Left ventricle myocardium inferior (tissue), 1 donor: Measurements from ENCODE around the gene SAP30BP. TPM values are rescaled to one million over a fixed set of nuclear protein-coding genes. Genes with fewer than 3 reads are reported as not detected.

Experiments
- DNase-seq: peaks from one replicate; pipeline ENCODE4 v3.0.0-alpha.2; 2020
- H3K27ac ChIP-seq: fragments of 200-600 bp; replicated peaks from 2 replicates; pipeline ENCODE4 v1.8.0; 2021
- H3K27me3 ChIP-seq: fragments of 200-600 bp; 2 replicates; pipeline ENCODE4 v1.8.0; 2021; ENCODE audit warnings: low read depth
- H3K36me3 ChIP-seq: fragments of 200-600 bp; 2 replicates; pipeline ENCODE4 v1.8.0; 2021
- H3K4me1 ChIP-seq: fragments of 200-600 bp; 2 replicates; pipeline ENCODE4 v1.8.0; 2021
- H3K4me3 ChIP-seq: fragments of 200-600 bp; 2 replicates; pipeline ENCODE4 v1.8.0; 2021; ENCODE audit warnings: mild to moderate bottlenecking, moderate library complexity
- H3K9me3 ChIP-seq: fragments of 200-600 bp; replicated peaks from 2 replicates; pipeline ENCODE4 v1.8.0; 2021
- CTCF ChIP-seq: fragments of 200-600 bp; IDR thresholded peaks from 2 replicates; pipeline ENCODE4 v1.8.0; 2021; ENCODE audit warnings: antibody characterized with exemption, mild to moderate bottlenecking, borderline replicate concordance
- intact Hi-C: fragments of 100-400 bp; cut with micrococcal nuclease; formaldehyde crosslinking; loops from one replicate; pipeline ENCODE4 v1.11.0; 2022
- total RNA-seq: library from RNA; stranded (reverse); fragmentation: NEBNext Ultra II Directional; extraction: Animal tissue kit (Norgen Biotek cat#: 25700); gene quantifications from one replicate; pipeline ENCODE4 v1.2.1, GENCODE V29; 2021
- donor health status: DM: no; HTN: yes; CAD: no; lungs with severe emphysema.

Gene SAP30BP
- total RNA-seq, 1 donor from 2014 or later = 47.2 TPM

GRCh38 chr17:75730065-75730464, 62.9 kb downstream of the SAP30BP start:
- peaks cover 7% of the 10 kb centered on the region for H3K36me3 ChIP-seq
- H3K4me3 ChIP-seq = no peak overlapping the region
- H3K4me1 ChIP-seq = no peaks in the 10 kb centered on the region
- H3K27ac ChIP-seq = no peak overlapping the region
- H3K27me3 ChIP-seq = no peaks in the 10 kb centered on the region
- no peak for DNase-seq
- intact Hi-C loops = no loop called here
- TF ChIP-seq CTCF = no peak
- no peaks in the 10 kb centered on the region for H3K9me3 ChIP-seq

- Histone ChIP-seq H3K27ac (no peak overlapping the region), H3K9me3 (no peaks in the 10 kb centered on the region), H3K27me3 (no peaks in the 10 kb centered on the region), H3K36me3 (peaks cover 3% of the 10 kb centered on the region), H3K4me1 (no peaks in the 10 kb centered on the region), H3K4me3 (no peak overlapping the region)
- DNase-seq = no peak
- intact Hi-C loops = no loop called here
- no peak for TF ChIP-seq CTCF
Observed at GRCh38 chr17:75731086-75731715, 64.1 kb downstream of the SAP30BP start.

- H3K4me1 ChIP-seq = no peaks in the 10 kb centered on the region
- H3K27me3 ChIP-seq = no peaks in the 10 kb centered on the region
- H3K4me3 ChIP-seq = no peak overlapping the region
- no peaks in the 10 kb centered on the region for H3K9me3 ChIP-seq
- no peak overlapping the region for H3K27ac ChIP-seq
- intact Hi-C loops = no loop called here
- DNase-seq = no peak
- peaks cover 4% of the 10 kb centered on the region for H3K36me3 ChIP-seq
- no peak for TF ChIP-seq CTCF
Observed at GRCh38 chr17:75731716-75732498, 64.8 kb downstream of the SAP30BP start.

GRCh38 chr17:75733471-75733870, 66.3 kb downstream of the SAP30BP start:
- no peaks in the 10 kb centered on the region for H3K4me1 ChIP-seq
- intact Hi-C loops = no loop called here
- no peaks in the 10 kb centered on the region for H3K9me3 ChIP-seq
- H3K36me3 ChIP-seq = peaks cover 4% of the 10 kb centered on the region
- TF ChIP-seq CTCF = no peak
- DNase-seq = no peak
- H3K27ac ChIP-seq = no peak overlapping the region
- H3K27me3 ChIP-seq = no peaks in the 10 kb centered on the region
- H3K4me3 ChIP-seq = no peak overlapping the region

- TF ChIP-seq CTCF = no peak
- intact Hi-C loops = no loop called here
- H3K4me3 ChIP-seq = no peak overlapping the region
- no peak for DNase-seq
- peaks cover 4% of the 10 kb centered on the region for H3K36me3 ChIP-seq
- H3K27me3 ChIP-seq = no peaks in the 10 kb centered on the region
- H3K4me1 ChIP-seq = no peaks in the 10 kb centered on the region
- no peak overlapping the region for H3K27ac ChIP-seq
- no peaks in the 10 kb centered on the region for H3K9me3 ChIP-seq
Observed at GRCh38 chr17:75734674-75735294, 67.6 kb downstream of the SAP30BP start.
